GM19025 (cell line): ENCODE measurements around the gene SNCB.
A peak's percentile ranks its signal among the peaks of the same experiment; 100 is the strongest.

Experiments
- ATAC-seq: cut with Tn5 transposase; IDR thresholded peaks from one replicate; pipeline ENCODE4 v1.9.1; 2021; ENCODE audit warnings: mild to moderate bottlenecking, low read depth, moderate library complexity; ENCODE audit not compliant: unreplicated experiment

Gene SNCB

GRCh38 chr5:176625966-176626875, 4.1 kb downstream of the SNCB start:
- no peak for ATAC-seq

GRCh38 chr5:176625512-176625911, 4.8 kb downstream of the SNCB start:
- no peak for ATAC-seq

GRCh38 chr5:176624938-176625337, 5.4 kb downstream of the SNCB start:
- ATAC-seq = no peak

DNA sequence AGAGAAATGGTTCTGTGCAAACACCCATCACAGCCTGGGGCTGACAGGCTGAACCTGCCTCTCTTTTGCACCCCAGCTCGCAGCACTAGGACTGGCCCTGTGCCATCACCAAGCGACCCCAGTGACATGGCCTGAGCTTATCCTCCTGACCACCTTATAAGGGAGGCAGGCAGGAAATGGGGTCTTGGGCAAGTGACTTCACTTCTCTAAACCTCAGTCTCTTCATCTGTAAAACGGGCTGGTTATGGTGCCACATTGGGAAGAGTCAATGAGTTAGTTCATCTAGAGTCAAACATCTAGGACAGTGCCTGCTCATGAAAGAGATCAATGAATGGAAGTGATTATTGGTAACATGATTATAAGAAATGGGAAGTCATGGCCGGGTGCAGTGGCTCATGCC, 6.2 kb downstream of the SNCB start:
- no peak for ATAC-seq

DNA sequence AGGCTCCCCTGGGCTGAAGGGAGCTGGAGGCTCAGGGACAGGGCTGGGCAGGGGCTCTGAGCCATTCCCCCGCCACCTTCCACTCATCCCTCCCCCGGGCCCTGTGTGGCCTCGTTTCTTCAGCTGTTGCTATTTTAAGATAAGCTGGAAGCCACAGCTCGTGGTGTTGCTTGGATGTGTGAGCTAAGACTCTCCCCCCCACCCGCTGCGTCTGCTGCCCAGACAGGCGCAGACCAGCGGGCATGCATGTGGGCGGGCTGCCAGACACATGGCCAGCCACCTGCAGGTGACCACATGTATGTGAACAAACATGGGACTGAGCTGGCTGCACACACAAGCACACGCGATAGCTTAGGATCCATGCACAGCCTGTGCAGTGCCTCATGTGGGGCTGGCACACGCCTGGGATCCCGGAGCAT, 8.7 kb downstream of the SNCB start:
- no peak for ATAC-seq

GRCh38 chr5:176620333-176620981, 9.9 kb downstream of the SNCB start:
- ATAC-seq = no peak

- no peak for ATAC-seq
Measured at GRCh38 chr5:176619569-176620332, 10.6 kb downstream of the SNCB start.

GRCh38 chr5:176619203-176619568, 11.1 kb downstream of the SNCB start:
- no peak for ATAC-seq

GRCh38 chr5:176618783-176619182, 11.6 kb downstream of the SNCB start:
- ATAC-seq = no peak

DNA sequence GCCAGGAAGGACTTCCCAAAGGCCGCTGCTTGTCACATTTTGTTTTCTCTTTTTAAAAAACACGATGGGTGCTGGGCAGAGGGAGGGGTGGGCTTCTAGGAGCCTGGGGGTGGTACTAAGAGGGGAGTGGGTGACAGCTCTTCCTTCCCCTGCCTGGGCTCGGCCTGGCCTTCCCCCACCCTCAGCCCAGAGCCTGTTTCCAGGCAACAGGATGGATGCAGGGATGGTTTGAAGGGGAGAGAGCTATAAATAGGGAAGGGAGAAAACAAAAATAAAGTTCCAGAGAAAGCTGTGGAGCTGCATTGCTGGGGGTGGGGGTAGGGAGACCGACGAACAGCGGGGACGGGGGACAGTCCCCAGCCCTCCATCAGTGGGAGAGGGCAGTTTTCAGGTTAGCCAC, 13.8 kb downstream of the SNCB start:
- ATAC-seq = no peak

GRCh38 chr5:176614805-176615478, 15.4 kb downstream of the SNCB start:
- ATAC-seq = no peak

GRCh38 chr5:176612855-176613254, 17.5 kb downstream of the SNCB start:
- ATAC-seq = no peak

DNA sequence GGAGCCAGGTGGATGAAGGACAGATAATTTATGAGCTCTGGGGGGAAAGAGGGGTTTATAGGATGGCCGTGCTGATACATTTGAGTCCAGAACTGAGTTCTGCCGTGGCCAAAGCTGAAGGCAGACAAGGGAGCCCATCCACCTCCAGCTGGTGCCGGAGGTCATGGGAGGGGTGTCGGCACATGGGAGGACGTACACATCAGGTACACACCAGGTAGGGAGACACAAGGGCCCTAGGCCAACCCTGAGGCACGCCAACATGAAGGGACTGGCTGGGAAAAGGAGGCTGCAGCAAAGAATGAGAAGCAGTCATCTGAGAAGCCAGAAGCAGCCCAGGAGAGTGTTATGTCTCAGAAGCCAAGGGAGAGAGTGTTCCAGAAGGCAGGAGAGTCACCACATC, 18.3 kb downstream of the SNCB start:
- ATAC-seq = no peak

- no peak for ATAC-seq
Measured at GRCh38 chr5:176611435-176611834, 18.9 kb downstream of the SNCB start.

- ATAC-seq = no peak
Measured at GRCh38 chr5:176610435-176610773, 19.9 kb downstream of the SNCB start.

DNA sequence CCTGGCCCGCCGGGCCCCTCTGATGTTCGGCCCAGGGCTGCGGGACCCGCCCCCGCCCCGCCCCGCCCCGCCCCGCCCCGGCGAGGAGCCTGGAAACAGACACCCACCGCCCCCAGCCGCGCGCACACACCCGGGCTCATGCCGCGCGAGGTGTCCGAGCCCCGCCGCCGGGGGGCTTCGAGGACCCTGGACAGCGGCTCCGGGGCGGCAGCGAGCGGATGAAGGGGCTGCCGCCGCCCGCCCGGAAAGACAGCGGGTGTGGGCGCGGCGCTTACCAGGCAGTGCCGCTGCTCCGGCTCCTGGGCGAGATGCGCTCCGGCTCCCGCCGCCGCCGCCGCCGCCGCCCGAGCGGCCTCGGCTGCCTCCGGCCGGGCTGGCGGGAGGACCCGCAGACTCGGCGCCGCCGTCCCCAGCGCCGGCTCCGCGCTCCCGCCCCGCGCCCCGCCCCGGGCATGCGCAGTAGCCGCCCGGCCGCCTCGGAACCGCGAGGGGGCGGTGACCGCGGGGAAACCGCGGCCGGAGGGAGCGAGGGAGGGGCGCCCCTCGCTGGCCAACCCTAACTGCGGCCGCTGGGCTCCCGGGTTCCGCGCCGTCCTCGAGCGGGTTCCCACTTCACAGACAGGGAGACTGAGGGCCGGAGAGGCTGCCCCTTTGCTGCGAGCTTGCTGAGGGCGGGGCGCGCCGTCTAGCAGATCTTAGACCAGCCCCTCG, 20.5 kb downstream of the SNCB start, which contains the start of gene GPRIN1:
TSS of gene GPRIN1 (minus strand) at position 433 of the 711 bp plus-strand sequence. CDS start 10,322 bp downstream, outside the sequence.
- ATAC-seq = peak; percentile 77

GRCh38 chr5:176608937-176609723, 21.2 kb downstream of the SNCB start:
- no peak for ATAC-seq

DNA sequence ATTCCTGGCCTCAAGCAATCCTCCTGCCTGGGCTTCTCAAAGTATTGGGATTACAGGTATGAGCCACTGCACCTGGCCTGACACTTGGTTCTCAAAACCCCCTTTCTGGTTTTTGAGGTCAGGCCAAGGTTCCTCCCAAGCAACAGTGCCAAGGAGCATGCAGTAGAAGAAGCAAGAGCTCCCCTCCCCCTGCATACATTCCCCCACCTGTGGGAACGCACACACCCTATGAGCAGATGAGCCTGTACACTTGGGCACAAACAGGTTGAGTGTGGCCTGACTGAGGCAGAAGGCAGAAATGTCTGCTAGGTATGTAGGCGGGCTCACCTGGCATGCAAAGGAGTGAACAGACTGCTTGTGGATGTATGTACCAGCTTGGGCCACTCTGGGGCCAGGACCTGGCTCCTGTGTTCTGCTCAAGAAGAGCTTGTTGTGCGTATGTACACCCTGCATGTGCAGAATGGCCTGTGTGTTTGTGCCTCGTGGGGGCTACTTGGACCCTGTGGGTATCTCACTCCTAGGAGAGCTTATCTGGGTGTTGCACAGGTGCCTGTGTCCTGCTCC, 22.1 kb downstream of the SNCB start:
- no peak for ATAC-seq

- ATAC-seq = no peak
Measured at GRCh38 chr5:176606875-176607274, 23.5 kb downstream of the SNCB start.
